Ishikawa (cell line): ENCODE results near the gene STK17B.

ENCODE experiments used
- CEBPB ChIP-seq: IDR thresholded peaks from 2 replicates; pipeline ENCODE4 v1.6.1; 2012
- CREB1 ChIP-seq: IDR thresholded peaks from 2 replicates; pipeline ENCODE4 v1.6.1; 2012; ENCODE audit warnings: low read depth
- EGR1 ChIP-seq: IDR thresholded peaks from 2 replicates; pipeline ENCODE4 v1.6.1; 2012
- EP300 ChIP-seq: IDR thresholded peaks from 2 replicates; pipeline ENCODE4 v1.6.1; 2012; ENCODE audit warnings: borderline replicate concordance
- NFIC ChIP-seq: IDR thresholded peaks from 2 replicates; pipeline ENCODE4 v1.6.1; 2012
- RAD21 ChIP-seq: IDR thresholded peaks from 2 replicates; pipeline ENCODE4 v1.6.1; 2012; ENCODE audit warnings: low read depth
- TAF1 ChIP-seq: IDR thresholded peaks from 2 replicates; pipeline ENCODE4 v1.6.1; 2012; ENCODE audit warnings: low read depth, mild to moderate bottlenecking
- TCF12 ChIP-seq: IDR thresholded peaks from 2 replicates; pipeline ENCODE4 v1.6.1; 2012; ENCODE audit warnings: low read depth
- YY1 ChIP-seq: IDR thresholded peaks from 2 replicates; pipeline ENCODE4 v1.6.1; 2012; ENCODE audit warnings: low read depth
- TF ChIP-seq, protein P1 (sequence below): IDR thresholded peaks from 2 replicates; pipeline ENCODE4 v1.6.1; 2012; ENCODE audit warnings: low read depth, mild to moderate bottlenecking
- TF ChIP-seq, protein P2 (sequence below): IDR thresholded peaks from 2 replicates; pipeline ENCODE4 v1.6.1; 2012

DNA sequence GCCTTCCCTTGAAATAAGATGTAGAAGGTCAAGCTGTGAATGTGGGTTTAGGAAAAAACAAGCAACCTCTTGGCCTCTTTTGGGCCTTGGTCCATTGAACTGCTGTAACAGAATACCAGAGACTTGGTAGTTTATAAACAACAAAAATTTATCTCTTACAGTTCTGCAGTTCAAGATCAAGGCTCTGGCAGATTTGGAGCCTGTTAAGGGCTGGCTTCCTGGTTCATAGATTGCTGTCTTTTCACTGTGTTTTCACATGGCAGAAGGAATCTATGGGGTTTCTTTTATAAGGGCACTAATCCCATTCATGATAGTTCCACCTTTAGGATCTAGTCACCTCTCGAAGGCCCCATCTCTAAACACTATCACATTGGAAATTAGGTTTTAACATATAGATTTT is 20.2 kb upstream of the STK17B start:
- no peak for TF ChIP-seq TAF1
- no peak for TF ChIP-seq YY1
- TF ChIP-seq CREB1, result no peak
- no peak for TF ChIP-seq TCF12
- no peak for TF ChIP-seq EP300
- no peak for TF ChIP-seq RAD21
- TF ChIP-seq EGR1, result no peak
- TF ChIP-seq NFIC, result no peak
- TF ChIP-seq, protein P1, sequence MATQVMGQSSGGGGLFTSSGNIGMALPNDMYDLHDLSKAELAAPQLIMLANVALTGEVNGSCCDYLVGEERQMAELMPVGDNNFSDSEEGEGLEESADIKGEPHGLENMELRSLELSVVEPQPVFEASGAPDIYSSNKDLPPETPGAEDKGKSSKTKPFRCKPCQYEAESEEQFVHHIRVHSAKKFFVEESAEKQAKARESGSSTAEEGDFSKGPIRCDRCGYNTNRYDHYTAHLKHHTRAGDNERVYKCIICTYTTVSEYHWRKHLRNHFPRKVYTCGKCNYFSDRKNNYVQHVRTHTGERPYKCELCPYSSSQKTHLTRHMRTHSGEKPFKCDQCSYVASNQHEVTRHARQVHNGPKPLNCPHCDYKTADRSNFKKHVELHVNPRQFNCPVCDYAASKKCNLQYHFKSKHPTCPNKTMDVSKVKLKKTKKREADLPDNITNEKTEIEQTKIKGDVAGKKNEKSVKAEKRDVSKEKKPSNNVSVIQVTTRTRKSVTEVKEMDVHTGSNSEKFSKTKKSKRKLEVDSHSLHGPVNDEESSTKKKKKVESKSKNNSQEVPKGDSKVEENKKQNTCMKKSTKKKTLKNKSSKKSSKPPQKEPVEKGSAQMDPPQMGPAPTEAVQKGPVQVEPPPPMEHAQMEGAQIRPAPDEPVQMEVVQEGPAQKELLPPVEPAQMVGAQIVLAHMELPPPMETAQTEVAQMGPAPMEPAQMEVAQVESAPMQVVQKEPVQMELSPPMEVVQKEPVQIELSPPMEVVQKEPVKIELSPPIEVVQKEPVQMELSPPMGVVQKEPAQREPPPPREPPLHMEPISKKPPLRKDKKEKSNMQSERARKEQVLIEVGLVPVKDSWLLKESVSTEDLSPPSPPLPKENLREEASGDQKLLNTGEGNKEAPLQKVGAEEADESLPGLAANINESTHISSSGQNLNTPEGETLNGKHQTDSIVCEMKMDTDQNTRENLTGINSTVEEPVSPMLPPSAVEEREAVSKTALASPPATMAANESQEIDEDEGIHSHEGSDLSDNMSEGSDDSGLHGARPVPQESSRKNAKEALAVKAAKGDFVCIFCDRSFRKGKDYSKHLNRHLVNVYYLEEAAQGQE, result no peak
- TF ChIP-seq, protein P2, sequence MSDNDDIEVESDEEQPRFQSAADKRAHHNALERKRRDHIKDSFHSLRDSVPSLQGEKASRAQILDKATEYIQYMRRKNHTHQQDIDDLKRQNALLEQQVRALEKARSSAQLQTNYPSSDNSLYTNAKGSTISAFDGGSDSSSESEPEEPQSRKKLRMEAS, result no peak
- no peak for TF ChIP-seq CEBPB
